HG02610 (cell line): ENCODE measurements around the gene SNX24.

Experiments used
- ATAC-seq: cut with Tn5 transposase; IDR thresholded peaks from one replicate; pipeline ENCODE4 v1.9.1; 2021; ENCODE audit warnings: mild to moderate bottlenecking, moderate library complexity; ENCODE audit not compliant: unreplicated experiment

Gene SNX24

DNA sequence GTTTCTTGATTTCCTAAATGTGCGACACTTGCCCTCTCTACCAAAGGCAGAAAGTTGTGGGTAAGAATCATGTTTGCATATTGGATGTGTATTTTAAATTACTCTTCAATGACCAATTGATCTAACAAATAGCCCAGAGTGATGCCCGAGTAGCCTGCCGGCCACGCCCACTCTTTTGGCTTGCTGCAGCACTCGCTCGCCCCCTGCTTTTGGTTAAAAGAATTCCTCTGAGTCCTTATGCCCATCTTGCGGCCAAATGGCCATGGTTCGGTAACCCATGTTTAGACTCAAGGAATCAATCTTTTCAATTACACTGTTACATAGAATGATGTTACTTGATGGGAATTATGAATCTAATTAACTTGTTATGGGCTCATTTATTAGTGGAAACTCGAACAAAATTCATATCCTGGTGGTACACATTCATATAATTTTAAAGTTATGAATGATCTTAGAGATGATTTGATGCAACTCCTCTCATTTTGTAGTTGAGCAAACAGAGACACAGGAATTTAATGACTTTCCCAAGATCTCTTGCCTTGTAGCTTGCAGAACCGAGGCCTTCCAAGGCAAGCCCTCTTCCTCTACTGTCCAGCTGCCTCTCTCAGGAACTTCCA, 154.6 kb downstream of the SNX24 start:
- peak; percentile 82 for ATAC-seq

GRCh38 chr5:123000731-123001130, 155.3 kb downstream of the SNX24 start:
- ATAC-seq: no peak

- no peak for ATAC-seq
These were observed 156.4 kb downstream of the SNX24 start for GRCh38 chr5:123001808-123002207.

DNA sequence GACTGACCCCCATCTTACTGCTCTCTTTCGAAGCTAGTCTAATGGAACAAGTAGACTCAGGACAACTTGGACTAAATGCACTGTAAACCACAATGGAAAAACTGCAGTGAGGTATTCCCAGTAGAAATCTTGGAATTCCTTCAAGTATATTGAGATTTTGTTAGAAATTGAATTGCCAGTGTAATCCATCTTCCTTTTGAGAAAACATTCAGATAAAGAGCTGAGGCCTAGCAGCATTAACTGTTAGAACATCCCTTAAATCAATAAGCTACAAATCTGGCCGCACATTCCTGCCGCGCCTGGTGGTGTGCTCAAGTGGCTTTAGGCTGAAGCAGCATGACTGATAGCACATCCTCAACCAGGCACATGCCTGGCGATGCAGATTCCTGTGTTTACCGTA, 161.8 kb downstream of the SNX24 start:
- ATAC-seq: no peak

- no peak for ATAC-seq
These were observed 162.3 kb downstream of the SNX24 start for GRCh38 chr5:123007754-123008153.

DNA sequence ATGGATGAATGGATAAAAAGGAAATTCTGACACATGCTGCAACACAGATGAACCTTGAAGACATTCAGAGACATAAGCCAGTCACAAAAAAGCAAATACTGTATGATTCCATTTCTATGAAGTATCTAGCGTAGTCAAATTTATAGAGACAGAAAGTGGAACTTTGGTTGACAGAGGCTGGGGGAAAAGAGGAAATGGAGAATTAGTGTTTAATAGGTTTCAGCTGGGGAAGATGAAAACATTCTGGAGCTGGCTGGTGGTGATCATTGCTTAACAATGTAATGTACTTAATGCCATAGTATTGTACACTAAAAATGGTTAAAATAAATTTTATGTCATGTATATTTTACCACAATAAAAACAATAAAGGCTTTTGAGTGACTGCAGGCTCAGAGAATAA, 166.9 kb downstream of the SNX24 start:
- ATAC-seq: no peak

GRCh38 chr5:123014689-123015088, 169.3 kb downstream of the SNX24 start:
- ATAC-seq: no peak

DNA sequence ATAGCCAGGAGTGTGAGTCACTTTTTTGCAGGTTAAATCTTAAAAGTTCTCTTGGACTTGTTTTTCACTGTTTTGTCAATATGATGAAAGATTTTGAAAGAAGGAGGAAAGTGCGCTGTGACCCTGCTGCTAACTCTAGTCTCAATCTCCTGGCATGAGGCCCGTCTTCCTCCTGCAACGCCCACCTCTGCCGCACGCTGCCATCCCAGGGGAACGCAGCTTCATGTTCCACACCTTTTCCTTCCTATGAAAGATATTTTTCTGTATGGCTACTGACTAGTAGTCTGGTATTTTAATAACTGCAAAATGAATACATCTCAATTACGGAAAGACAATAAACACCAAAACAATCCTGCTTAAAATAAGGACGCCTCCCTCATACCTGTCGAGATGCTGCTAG, 182.8 kb downstream of the SNX24 start:
- no peak for ATAC-seq

DNA sequence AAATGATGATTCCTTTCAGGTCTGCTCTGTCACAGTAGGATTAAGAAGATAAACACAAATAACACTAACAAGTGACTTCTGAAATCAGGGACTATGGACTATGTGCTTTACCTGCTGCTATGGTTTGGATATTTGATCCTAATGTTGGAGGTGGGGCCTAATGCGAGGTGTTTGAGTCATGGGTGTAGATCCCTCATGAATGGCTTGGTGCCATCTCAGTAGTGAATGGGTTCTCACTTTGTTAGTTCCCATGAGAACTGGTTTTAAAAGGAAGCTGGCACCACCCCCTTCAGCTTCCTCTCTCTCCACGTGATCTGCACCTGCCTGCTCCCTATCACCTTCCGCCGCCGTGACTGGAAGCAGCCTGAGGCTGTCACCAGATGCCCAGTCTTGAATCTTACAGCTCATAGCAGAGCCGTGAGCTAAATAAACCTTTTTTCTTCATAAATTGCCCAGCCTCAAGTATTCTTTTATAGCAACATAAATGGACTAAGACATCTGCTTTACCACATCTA, 187.8 kb downstream of the SNX24 start:
- no peak for ATAC-seq

DNA sequence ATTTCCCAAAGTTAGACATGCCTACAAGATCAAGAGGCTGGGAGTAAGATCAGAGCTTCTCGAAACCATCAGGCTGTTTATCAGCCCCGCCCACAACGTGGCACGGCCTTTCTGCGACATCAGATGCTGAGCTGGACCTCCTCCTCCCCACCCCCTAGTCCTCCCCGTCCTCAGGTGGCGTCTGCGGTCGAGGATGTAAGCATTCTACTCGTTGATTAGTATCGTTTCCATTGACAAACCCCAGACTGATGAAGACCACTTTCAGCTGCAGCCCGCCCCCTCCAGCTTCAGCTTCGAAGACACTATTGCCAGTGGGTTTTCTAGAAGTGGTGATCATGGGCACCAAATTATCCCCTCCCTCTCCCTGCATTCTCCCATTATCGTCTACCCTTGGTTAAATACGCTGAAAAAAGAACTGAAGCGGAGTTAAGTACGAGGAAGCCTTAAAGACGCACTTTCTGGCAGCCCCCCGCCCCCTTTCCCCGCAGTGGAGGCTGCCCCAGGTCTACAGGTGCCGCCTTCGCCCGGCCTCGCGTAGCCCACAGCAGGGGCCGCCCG, 190.0 kb downstream of the SNX24 start:
- no peak for ATAC-seq

DNA sequence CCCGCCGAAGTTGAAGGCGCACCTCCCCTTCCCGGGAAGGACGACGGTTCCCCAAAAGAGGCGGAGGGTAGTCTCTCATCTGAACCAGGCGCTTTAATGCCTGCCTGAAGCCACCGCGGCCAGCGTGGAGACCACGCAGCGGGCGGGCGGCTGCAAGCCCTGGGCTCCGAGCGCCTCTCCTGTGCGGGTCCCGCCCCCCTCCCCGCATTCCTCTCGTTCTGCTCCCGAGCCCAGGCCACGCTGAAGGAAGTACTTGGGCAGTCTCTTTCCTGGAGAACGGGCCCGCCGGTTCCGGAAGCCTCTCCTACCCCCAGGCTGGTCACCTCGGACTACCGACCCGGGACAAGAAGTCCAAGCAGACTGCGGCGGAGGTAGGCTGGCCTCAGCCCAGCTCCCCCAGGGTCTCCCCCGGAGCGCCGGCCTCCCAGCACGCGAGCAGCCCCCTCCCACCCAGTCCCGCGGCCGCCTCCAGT, 190.5 kb downstream of the SNX24 start:
- ATAC-seq: no peak

DNA sequence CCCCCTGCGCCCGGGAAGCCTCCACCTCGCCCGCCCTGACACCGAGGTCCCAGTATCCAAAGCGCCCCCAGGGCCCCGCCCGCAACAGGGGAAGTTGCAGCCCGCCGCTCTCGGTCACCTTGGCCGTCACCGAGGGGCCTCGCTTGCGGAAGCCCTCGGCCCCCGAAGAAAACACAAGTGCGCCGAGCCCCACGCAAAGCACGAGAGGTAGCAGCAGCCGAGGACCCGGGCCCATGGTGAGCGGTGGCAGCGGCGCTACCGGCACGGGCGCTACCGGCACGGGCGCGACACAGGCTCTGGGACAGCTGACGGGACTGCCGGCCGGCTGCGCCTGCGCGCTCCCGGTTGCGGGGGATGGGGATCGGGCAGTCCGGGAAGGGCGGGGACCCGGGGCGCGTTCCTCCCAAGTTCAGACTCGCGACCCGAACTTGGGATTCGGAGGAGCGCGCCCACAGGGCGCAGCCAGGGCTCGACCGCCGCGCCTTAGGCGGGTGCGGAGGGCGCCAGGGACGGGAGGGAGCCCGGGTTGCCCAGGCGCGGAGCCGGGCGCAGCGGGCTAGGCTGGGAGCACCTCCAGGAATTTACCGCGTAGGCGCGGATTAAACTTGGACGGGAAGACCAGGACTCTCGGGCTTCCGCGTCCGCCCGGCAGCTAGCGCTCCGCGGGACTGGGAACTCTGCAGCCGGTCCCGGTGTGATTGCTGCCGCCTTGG, 191.1 kb downstream of the SNX24 start, which contains the start of gene PPIC:
TSS of gene PPIC (minus strand) at position 335 of the 713 bp plus-strand sequence. CDS start at position 235, 100 bp downstream.
- peak; percentile 58 for ATAC-seq

DNA sequence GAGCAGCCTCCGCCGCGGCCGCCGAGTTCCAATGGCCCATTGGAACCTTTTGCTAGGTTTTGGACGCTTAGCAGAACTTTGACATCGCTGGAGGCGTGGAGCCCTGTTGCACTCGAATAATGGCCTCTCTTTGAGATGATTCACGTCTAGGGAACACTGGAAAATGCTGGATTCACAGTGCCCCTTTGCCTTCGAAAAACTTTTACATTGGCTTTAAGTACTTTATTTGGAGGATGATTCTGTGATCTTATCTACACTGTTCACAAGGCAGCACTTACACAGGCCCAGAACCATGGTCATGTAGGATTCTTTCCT, 191.6 kb downstream of the SNX24 start:
- peak; percentile 4 for ATAC-seq

- no peak for ATAC-seq
These were observed 194.3 kb downstream of the SNX24 start for GRCh38 chr5:123039673-123040072.

- ATAC-seq: no peak
These were observed 199.7 kb downstream of the SNX24 start for GRCh38 chr5:123044926-123045617.

GRCh38 chr5:123046222-123046621, 200.8 kb downstream of the SNX24 start:
- ATAC-seq: no peak

DNA sequence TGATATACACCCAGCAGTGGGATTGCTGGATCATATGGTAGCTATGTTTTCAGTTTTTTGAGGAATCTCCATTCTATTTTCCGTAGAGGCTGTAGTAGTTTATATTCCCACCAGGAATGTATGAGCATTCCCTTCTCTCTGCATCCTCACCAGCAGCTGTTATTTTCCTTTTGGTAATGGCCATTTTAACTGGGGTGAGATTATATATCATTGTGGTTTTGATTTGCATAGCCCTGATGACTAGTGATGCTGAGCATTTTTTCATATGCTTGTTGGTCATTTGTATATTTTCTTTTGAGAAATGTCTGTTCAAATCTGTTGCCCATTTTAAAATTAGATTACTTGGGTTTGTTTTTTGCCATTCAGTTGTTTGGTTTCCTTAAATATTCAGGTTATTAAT, 202.3 kb downstream of the SNX24 start:
- ATAC-seq: no peak

- no peak for ATAC-seq
These were observed 205.8 kb downstream of the SNX24 start for GRCh38 chr5:123051206-123051605.
